OCI-LY3 (cell line): ENCODE data around the gene SCARB1.

ENCODE experiments used
- H2AFZ ChIP-seq: fragments of 200-600, 300-600 bp; shearing (Covaris generic); 2 replicates; pipeline ENCODE4 v1.6.0; 2014; ENCODE audit warnings: antibody characterized with exemption, low read depth, low read length
- H3K27ac ChIP-seq: fragments of 200-600, 300-600 bp; sonication (generic); 2 replicates; pipeline ENCODE4 v1.5.1; 2014; ENCODE audit warnings: mild to moderate bottlenecking, low read length, moderate library complexity, mixed read lengths
- H3K27me3 ChIP-seq: fragments of 200-600, 300-600 bp; sonication (generic); 2 replicates; pipeline ENCODE4 v1.6.1; 2014; ENCODE audit warnings: low read depth, low read length, mixed read lengths
- H3K36me3 ChIP-seq: fragments of 200-600, 300-600 bp; sonication (generic); replicated peaks from 2 replicates; pipeline ENCODE3; 2014; ENCODE audit warnings: low read depth, low read length, mixed read lengths
- H3K4me1 ChIP-seq: fragments of 300-600, 200-600 bp; sonication (generic); 2 replicates; pipeline ENCODE4 v1.6.1; 2014; ENCODE audit warnings: low read length, mixed read lengths
- H3K4me2 ChIP-seq: fragments of 200-600, 300-600 bp; sonication (generic); 2 replicates; pipeline ENCODE4 v1.6.1; 2014; ENCODE audit warnings: low read length, mixed read lengths
- H3K4me3 ChIP-seq: fragments of 300-600, 200-600 bp; sonication (generic); 2 replicates; pipeline ENCODE4 v1.5.1; 2014; ENCODE audit warnings: antibody characterized with exemption, mild to moderate bottlenecking, low read length, moderate library complexity
- H3K79me2 ChIP-seq: fragments of 300-600, 200-600 bp; shearing (Covaris generic); 2 replicates; pipeline ENCODE4 v1.6.1; 2014; ENCODE audit warnings: mild to moderate bottlenecking, low read length, mixed read lengths
- H3K9ac ChIP-seq: fragments of 300-600, 200-600 bp; shearing (Covaris generic); 2 replicates; pipeline ENCODE4 v1.6.0; 2014; ENCODE audit warnings: mild to moderate bottlenecking, low read length, moderate library complexity
- H3K9me3 ChIP-seq: fragments of 200-600, 300-600 bp; shearing (Covaris generic); 2 replicates; pipeline ENCODE4 v1.6.1; 2014; ENCODE audit warnings: low read length, mixed read lengths; ENCODE audit not compliant: insufficient read depth
- H4K20me1 ChIP-seq: fragments of 200-600, 300-600 bp; sonication (generic); 2 replicates; pipeline ENCODE4 v1.6.1; 2016; ENCODE audit warnings: low read length, mixed read lengths; ENCODE audit not compliant: insufficient read depth
- EZH2phosphoT487 ChIP-seq: fragments of 200-600 bp; shearing (Covaris generic); IDR thresholded peaks from 2 replicates; pipeline ENCODE4 v1.6.1; 2018; ENCODE audit warnings: antibody characterized with exemption, mixed run types, low read depth
- TF ChIP-seq, protein P1 (sequence below): fragments of 200-600, 300-600 bp; sonication (generic); IDR thresholded peaks from 2 replicates; pipeline ENCODE4 v1.5.1; 2014; ENCODE audit warnings: antibody characterized with exemption, low read length, low read depth

SCARB1 gene

DNA sequence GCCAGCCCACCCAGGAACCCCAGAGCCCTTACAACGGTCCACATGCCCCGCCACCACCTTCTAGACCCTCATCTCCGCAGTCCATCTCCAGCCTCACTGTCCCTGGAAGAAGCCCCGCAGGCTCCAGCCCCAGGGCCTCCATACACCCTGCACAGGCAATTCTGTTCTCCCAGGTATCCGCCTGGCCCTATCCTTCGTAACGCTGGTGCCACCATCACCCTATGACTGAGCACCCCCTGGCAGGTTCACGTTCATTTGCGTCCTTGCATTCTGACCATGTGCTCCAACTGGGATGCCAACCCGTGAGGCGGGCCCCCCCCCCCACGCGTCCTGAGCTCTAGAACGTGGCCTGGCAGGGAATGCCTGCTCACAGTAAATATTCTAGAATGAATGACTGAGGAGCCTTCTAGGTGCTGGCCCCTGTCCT, 675 bp upstream of the SCARB1 start:
- H2AFZ ChIP-seq: peak overlapping the region; percentile 22; the same call in 1 of the 2 replicates
- H3K36me3 ChIP-seq: peaks cover 16% of the 10 kb centered on the region
- peak overlapping the region; percentile 95 for H3K4me3 ChIP-seq
- peak overlapping the region; percentile 80 for H3K4me2 ChIP-seq
- H3K79me2 ChIP-seq: peaks cover 43% of the 10 kb centered on the region
- H3K9ac ChIP-seq: peak overlapping the region; percentile 75
- H3K9me3 ChIP-seq: no peaks in the 10 kb centered on the region
- H3K27me3 ChIP-seq: no peaks in the 10 kb centered on the region
- TF ChIP-seq EZH2phosphoT487: no peak
- TF ChIP-seq, protein P1, sequence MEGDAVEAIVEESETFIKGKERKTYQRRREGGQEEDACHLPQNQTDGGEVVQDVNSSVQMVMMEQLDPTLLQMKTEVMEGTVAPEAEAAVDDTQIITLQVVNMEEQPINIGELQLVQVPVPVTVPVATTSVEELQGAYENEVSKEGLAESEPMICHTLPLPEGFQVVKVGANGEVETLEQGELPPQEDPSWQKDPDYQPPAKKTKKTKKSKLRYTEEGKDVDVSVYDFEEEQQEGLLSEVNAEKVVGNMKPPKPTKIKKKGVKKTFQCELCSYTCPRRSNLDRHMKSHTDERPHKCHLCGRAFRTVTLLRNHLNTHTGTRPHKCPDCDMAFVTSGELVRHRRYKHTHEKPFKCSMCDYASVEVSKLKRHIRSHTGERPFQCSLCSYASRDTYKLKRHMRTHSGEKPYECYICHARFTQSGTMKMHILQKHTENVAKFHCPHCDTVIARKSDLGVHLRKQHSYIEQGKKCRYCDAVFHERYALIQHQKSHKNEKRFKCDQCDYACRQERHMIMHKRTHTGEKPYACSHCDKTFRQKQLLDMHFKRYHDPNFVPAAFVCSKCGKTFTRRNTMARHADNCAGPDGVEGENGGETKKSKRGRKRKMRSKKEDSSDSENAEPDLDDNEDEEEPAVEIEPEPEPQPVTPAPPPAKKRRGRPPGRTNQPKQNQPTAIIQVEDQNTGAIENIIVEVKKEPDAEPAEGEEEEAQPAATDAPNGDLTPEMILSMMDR: no peak
- H4K20me1 ChIP-seq: peaks cover 17% of the 10 kb centered on the region
- H3K27ac ChIP-seq: peak overlapping the region; percentile 64
- peaks cover 21% of the 10 kb centered on the region for H3K4me1 ChIP-seq

DNA sequence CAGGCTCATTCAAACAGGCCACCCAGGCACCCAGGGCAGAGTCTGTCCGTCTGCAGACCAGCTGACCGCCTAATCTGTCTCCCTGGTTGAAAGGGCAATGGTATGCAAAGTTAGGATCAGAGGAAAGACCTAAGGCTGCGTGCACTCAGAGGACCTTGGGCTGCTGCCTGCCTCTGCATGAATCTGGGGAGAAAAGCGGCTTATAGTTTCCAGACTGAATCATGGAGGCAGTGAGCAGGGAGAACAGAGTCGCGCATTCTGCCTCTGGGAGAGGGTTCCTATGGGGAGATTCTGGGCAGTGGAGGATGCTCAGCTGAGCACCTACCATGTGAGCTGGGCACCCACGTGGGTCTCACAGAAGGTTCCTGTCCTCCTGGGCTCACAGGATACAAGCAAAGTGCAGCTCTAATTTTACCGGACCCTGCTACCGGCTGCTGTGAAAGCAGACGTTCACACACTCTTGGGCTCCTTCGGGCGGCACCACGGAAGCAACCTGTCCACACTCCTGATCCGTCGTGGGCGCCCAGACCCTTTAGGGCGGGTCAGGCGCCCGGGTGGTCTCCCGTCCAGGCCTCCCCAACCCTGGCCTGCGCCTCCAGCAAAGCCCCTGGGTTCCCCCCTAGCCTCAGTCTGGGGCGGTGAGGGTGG, 772 bp downstream of the SCARB1 start:
- no peak overlapping the region; the same call in 1 of the 2 replicates for H2AFZ ChIP-seq
- no peaks in the 10 kb centered on the region for H3K9me3 ChIP-seq
- no peaks in the 10 kb centered on the region for H3K27me3 ChIP-seq
- H3K4me1 ChIP-seq: peaks cover 21% of the 10 kb centered on the region
- peak overlapping the region; percentile 54 for H3K27ac ChIP-seq
- TF ChIP-seq, protein P1: no peak
- TF ChIP-seq EZH2phosphoT487: no peak
- peaks cover 54% of the 10 kb centered on the region for H3K79me2 ChIP-seq
- peak overlapping the region; percentile 97 for H3K4me2 ChIP-seq
- H3K4me3 ChIP-seq: peak overlapping the region; percentile 95
- H4K20me1 ChIP-seq: peaks cover 22% of the 10 kb centered on the region
- H3K9ac ChIP-seq: peak overlapping the region; percentile 89
- peaks cover 21% of the 10 kb centered on the region for H3K36me3 ChIP-seq

DNA sequence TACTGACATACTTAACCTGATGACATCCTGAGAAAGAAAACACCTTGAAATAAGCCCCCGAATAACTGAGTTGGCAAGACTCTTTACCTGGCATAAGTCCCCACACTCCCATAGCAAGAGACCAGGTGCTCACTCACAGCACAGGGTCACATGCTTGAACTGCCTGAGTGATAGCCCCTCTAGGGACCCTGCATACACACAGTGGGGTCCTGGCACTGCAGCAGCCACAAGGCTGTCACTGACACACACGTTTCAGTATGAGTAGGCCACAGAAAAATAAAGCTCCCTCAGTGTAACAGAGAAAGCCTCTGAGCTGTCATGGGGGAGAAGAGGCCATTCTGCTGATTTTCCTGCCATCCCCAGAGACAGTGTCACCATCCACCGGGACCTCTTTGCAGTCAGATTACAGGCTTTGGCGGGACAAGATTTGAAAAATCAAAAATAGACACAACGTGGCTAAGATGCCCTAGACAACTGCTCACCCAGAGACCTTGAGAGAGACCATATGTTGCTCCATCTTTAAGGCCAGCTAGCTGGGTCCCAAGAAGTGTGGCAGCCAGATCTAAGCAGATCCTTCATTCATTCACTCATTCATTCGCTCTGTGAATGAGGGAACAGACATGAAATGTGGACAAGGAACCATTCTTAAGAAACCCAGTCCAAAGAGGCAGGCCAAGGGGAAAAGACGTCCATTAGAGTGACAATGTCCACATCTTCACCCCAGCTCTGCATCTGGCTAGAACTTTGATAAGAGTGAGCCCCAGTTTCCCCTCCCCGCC, 1.6 kb downstream of the SCARB1 start:
- Histone ChIP-seq H3K4me1 (peaks cover 25% of the 10 kb centered on the region), H3K27ac (peak overlapping the region; percentile 54; the same call in 1 of the 2 replicates), H3K9ac (peak overlapping the region; percentile 89), H3K79me2 (peaks cover 62% of the 10 kb centered on the region), H4K20me1 (peaks cover 30% of the 10 kb centered on the region), H3K27me3 (no peaks in the 10 kb centered on the region), H3K36me3 (peaks cover 27% of the 10 kb centered on the region), H2AFZ (no peak overlapping the region), H3K9me3 (no peaks in the 10 kb centered on the region), H3K4me3 (peak overlapping the region; percentile 95), H3K4me2 (peak overlapping the region; percentile 97)
- TF ChIP-seq EZH2phosphoT487: no peak
- TF ChIP-seq, protein P1: no peak

DNA sequence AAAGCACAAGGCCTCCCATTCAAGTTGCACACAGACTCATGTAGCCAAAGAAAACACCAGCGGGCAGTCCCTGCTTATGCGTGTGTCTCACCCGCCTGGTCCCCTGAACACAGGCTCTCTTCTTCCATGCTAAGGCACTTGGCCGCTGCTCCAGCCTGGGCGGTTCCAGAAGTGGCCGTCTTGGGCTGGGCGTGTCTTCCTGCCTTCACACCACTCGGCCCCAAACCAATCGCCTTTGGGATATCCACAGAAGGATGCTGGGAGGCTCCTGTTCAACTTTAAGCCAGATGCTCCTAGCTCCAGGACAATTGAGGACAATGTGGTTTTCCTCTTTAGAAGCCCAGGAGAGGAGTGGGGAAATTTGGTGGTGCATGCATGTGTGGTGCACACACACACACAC, 2.2 kb downstream of the SCARB1 start:
- Histone ChIP-seq H3K4me1 (peaks cover 25% of the 10 kb centered on the region), H3K4me2 (peak overlapping the region; percentile 97), H3K9me3 (no peaks in the 10 kb centered on the region), H4K20me1 (peaks cover 36% of the 10 kb centered on the region), H3K27me3 (no peaks in the 10 kb centered on the region), H3K36me3 (peaks cover 30% of the 10 kb centered on the region), H3K9ac (no peak overlapping the region), H3K79me2 (peaks cover 68% of the 10 kb centered on the region), H3K4me3 (peak overlapping the region; percentile 95; the same call in 1 of the 2 replicates), H3K27ac (no peak overlapping the region), H2AFZ (no peak overlapping the region)
- no peak for TF ChIP-seq EZH2phosphoT487
- TF ChIP-seq, protein P1: no peak
